ENCODE results near the gene ETV6.
"Not testable (repeated sequence)": the region's sequence is repeated elsewhere in the genome, so short reads cannot be mapped to it uniquely, and the experiment has no call there.

Gene ETV6

GRCh38 chr12:11649413-11650285 is at the start of gene ETV6:
ETV6 (plus strand) TSS chr12:11649674; CDS start chr12:11650128, 454 bp downstream.
- DNase-seq: peak; percentile 69

GRCh38 chr12:11600199-11600598 is 49.3 kb upstream of the ETV6 start:
- no peak for DNase-seq

GRCh38 chr12:11601647-11602046 is 47.8 kb upstream of the ETV6 start:
- DNase-seq: no peak

GRCh38 chr12:11607313-11608081 is 42.0 kb upstream of the ETV6 start:
- no peak for DNase-seq

- DNase-seq: no peak
These were observed 40.4 kb upstream of the ETV6 start for GRCh38 chr12:11609045-11609444.

- no peak for DNase-seq
These were observed 34.0 kb upstream of the ETV6 start for GRCh38 chr12:11615481-11615880.

- no peak for DNase-seq
These were observed 31.4 kb upstream of the ETV6 start for GRCh38 chr12:11618046-11618445.

- no peak for DNase-seq
These were observed 27.6 kb upstream of the ETV6 start for GRCh38 chr12:11621797-11622423.

- no peak for DNase-seq
These were observed 26.6 kb upstream of the ETV6 start for GRCh38 chr12:11622876-11623281.

GRCh38 chr12:11623382-11623781 is 26.1 kb upstream of the ETV6 start:
- no peak for DNase-seq

GRCh38 chr12:11624116-11624515 is 25.4 kb upstream of the ETV6 start:
- DNase-seq: no peak

- not testable (repeated sequence) for DNase-seq
These were observed 21.8 kb upstream of the ETV6 start for GRCh38 chr12:11627709-11628108.

- no peak for DNase-seq
These were observed 21.1 kb upstream of the ETV6 start for GRCh38 chr12:11628353-11628752.

GRCh38 chr12:11630046-11630706 is 19.3 kb upstream of the ETV6 start:
- DNase-seq: peak; percentile 78

GRCh38 chr12:11631288-11631687 is 18.2 kb upstream of the ETV6 start:
- DNase-seq: no peak

- DNase-seq: not testable (repeated sequence)
These were observed 17.6 kb upstream of the ETV6 start for GRCh38 chr12:11631881-11632280.

GRCh38 chr12:11633968-11634367 is 15.5 kb upstream of the ETV6 start:
- no peak for DNase-seq

GRCh38 chr12:11635341-11635740 is 14.1 kb upstream of the ETV6 start:
- DNase-seq: no peak

GRCh38 chr12:11638315-11638916 is 11.1 kb upstream of the ETV6 start:
- DNase-seq: no peak

- DNase-seq: no peak
These were observed 10.0 kb upstream of the ETV6 start for GRCh38 chr12:11639454-11639853.

- DNase-seq: no peak
These were observed 8.0 kb upstream of the ETV6 start for GRCh38 chr12:11641522-11641921.

- no peak for DNase-seq
These were observed 6.7 kb upstream of the ETV6 start for GRCh38 chr12:11642785-11643184.

GRCh38 chr12:11645391-11645790 is 4.1 kb upstream of the ETV6 start:
- DNase-seq: no peak

All from NCI-H510A (cell line).